CD14-positive monocyte (primary cell): ENCODE data around the gene CDC14B. TPM values are rescaled to one million over a fixed set of nuclear protein-coding genes. Genes with fewer than 3 reads are reported as not detected.

Experiments
- DNase-seq, 3 donors: peaks; one replicate each; pipeline ENCODE4 v3.0.0-alpha.2; 2011 to 2022
- H2AFZ ChIP-seq: 2 replicates; pipeline ENCODE4 v1.6.0; 2012; ENCODE audit warnings: mild to moderate bottlenecking, low read depth, low read length, inconsistent platforms; ENCODE audit not compliant: insufficient read depth, poor library complexity, severe bottlenecking
- H3K27ac ChIP-seq, 2 donors: 1 replicate in 1 of 2; 2 replicates in 1 of 2; pipeline ENCODE4 v1.5.1; 2012 to 2013; ENCODE audit warnings: low read length in 2 of 2, control low read depth in 1 of 2, inconsistent platforms in 1 of 2, low read depth in 1 of 2, mild to moderate bottlenecking in 1 of 2
- H3K27me3 ChIP-seq, 2 donors: one replicate each; pipeline versions ENCODE4 v1.6.0 to v1.6.1; 2011 to 2013; ENCODE audit warnings: low read length in 2 of 2; ENCODE audit not compliant: control insufficient read depth in 2 of 2, insufficient read depth in 2 of 2
- H3K36me3 ChIP-seq, 2 donors: replicated peaks in 1 of 2; 1 replicate in 1 of 2; 2 replicates in 1 of 2; pipeline versions ENCODE4 v1.5.1 to v1.6.1; 2012 to 2013; ENCODE audit warnings: low read length in 2 of 2, control low read depth in 1 of 2, inconsistent platforms in 1 of 2, mild to moderate bottlenecking in 1 of 2; ENCODE audit not compliant: insufficient read depth in 2 of 2, control insufficient read depth in 1 of 2
- H3K4me1 ChIP-seq, 2 donors: 1 replicate in 1 of 2; 2 replicates in 1 of 2; pipeline versions ENCODE4 v1.5.1 to v1.6.1; 2012 to 2013; ENCODE audit warnings: low read length in 2 of 2, control low read depth in 1 of 2, inconsistent platforms in 1 of 2, mild to moderate bottlenecking in 1 of 2, moderate library complexity in 1 of 2; ENCODE audit not compliant: insufficient read depth in 2 of 2, control insufficient read depth in 1 of 2
- H3K4me2 ChIP-seq: replicated peaks from 2 replicates; pipeline ENCODE3; 2012; ENCODE audit warnings: low read length, moderate library complexity, mild to moderate bottlenecking; ENCODE audit not compliant: poor library complexity, severe bottlenecking; ENCODE audit errors: extremely low read depth
- H3K4me3 ChIP-seq, 3 experiments: fragments of 200-600 bp in 1 of 3; sonication (generic) in 1 of 3; replicated peaks in 1 of 3; 1 replicate in 2 of 3; 2 replicates in 1 of 3; pipeline ENCODE4 v1.5.1; 2011 to 2013; ENCODE audit warnings: low read length in 3 of 3, mild to moderate bottlenecking in 3 of 3, control low read depth in 2 of 3, low read depth in 2 of 3, inconsistent platforms in 1 of 3, moderate library complexity in 1 of 3
- H3K79me2 ChIP-seq: 2 replicates; pipeline ENCODE4 v1.6.0; 2012; ENCODE audit warnings: mild to moderate bottlenecking, control low read depth, inconsistent platforms, low read length, moderate library complexity; ENCODE audit not compliant: insufficient read depth
- H3K9ac ChIP-seq: 2 replicates; pipeline ENCODE4 v1.6.0; 2017; ENCODE audit warnings: low read length, mild to moderate bottlenecking; ENCODE audit not compliant: insufficient read depth, poor library complexity, severe bottlenecking
- H3K9me3 ChIP-seq, 2 donors: replicated peaks in 1 of 2; 1 replicate in 1 of 2; 2 replicates in 1 of 2; pipeline versions ENCODE4 v1.5.1 to v1.6.1; 2012 to 2013; ENCODE audit warnings: low read length in 2 of 2, control low read depth in 1 of 2; ENCODE audit not compliant: control insufficient read depth in 1 of 2, insufficient read depth in 1 of 2
- H4K20me1 ChIP-seq: 2 replicates; pipeline ENCODE4 v1.6.0; 2012; ENCODE audit warnings: mild to moderate bottlenecking, low read length, control low read depth, moderate library complexity; ENCODE audit not compliant: insufficient read depth
- H3K27ac Mint-ChIP-seq, 7 donors: one replicate each; pipeline ENCODE4 v1.8.0; 2020; ENCODE audit warnings: mild to moderate bottlenecking in 7 of 7, mixed read lengths in 7 of 7, moderate library complexity in 6 of 7, inconsistent platforms in 2 of 7
- H3K27me3 Mint-ChIP-seq, 3 donors: one replicate each; pipeline ENCODE4 v1.8.0; 2021 to 2022; ENCODE audit warnings: low read depth in 3 of 3, mild to moderate bottlenecking in 3 of 3, mixed read lengths in 3 of 3, moderate library complexity in 3 of 3, inconsistent platforms in 1 of 3
- H3K36me3 Mint-ChIP-seq, 2 donors: one replicate each; pipeline ENCODE4 v1.8.0; 2020; ENCODE audit warnings: mixed read lengths in 2 of 2, inconsistent platforms in 1 of 2, mild to moderate bottlenecking in 1 of 2
- H3K4me1 Mint-ChIP-seq: one replicate; pipeline ENCODE4 v1.8.0; 2020; ENCODE audit warnings: mild to moderate bottlenecking, mixed read lengths
- H3K4me3 Mint-ChIP-seq, 2 donors: one replicate each; pipeline ENCODE4 v1.8.0; 2020; ENCODE audit warnings: mild to moderate bottlenecking in 2 of 2, mixed read lengths in 2 of 2, moderate library complexity in 1 of 2
- H3K9me3 Mint-ChIP-seq, 7 donors: one replicate each; pipeline ENCODE4 v1.8.0; 2020 to 2022; ENCODE audit warnings: mixed read lengths in 7 of 7, mild to moderate bottlenecking in 6 of 7, moderate library complexity in 6 of 7, inconsistent platforms in 2 of 7
- WGBS: methylation state at CpG from one replicate; pipeline ENCODE4 v1.1.5; 2013; ENCODE audit warnings: missing lambda C conversion rate; ENCODE audit not compliant: insufficient coverage; 5-methylcytosine and 5-hydroxymethylcytosine counted together
- intact Hi-C, 2 donors: fragments of 100-400 bp; cut with micrococcal nuclease; formaldehyde crosslinking; loops; one replicate each; pipeline versions ENCODE4 v1.15.0 to v1.15.1; 2023
- polyA plus RNA-seq, 3 donors: library from polyadenylated mRNA; depleted of rRNA in 1 of 3; unstranded in 2 of 3; stranded (reverse) in 1 of 3; fragments of 300-500 nt in 2 of 3; fragments of >200 nt in 1 of 3; fragmentation: Illumina TruSeq in 2 of 3; gene quantifications; 1 replicate in 2 of 3; 2 replicates in 1 of 3; pipeline ENCODE4 v1.2.3, GENCODE V29; 2012 to 2021
- TF ChIP-seq, protein P1 (sequence below): fragments of 200-600 bp; IDR thresholded peaks from one replicate; pipeline ENCODE4 v1.8.0; 2022; ENCODE audit warnings: antibody characterized with exemption, mild to moderate bottlenecking

CDC14B gene
- polyA plus RNA-seq, 3 donors: 0.03 to 0.47 (median 0.44) TPM

DNA sequence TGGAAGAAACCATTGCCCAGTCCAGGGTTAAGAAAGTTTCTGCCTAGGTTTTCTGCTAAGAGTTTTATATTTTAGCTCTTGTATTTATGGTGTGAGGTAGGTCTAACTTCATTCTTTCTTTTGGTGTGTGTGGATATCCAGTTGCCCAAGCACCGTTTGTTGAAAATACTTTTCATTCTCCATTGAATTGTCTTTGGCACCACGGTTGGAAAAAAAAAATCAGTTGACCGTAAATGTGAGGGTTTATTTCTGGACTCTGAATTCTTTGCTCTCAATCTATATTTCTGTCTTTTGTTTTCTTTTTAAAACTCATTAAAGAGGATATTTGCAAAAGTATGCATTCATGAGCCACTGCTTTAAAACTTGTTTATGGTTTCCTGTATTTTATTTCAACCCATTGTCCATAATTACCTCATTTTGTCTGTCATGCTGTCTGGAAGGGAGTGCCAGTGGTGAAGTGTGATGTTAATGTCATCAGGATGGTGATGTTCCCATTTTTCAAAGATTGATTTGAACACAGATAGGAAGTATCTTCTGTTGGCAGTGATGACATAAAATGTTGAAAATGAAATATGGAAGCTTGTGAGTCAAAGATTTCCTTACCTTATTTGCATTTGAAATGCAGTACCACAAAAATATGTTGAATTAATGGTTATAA, 135.8 kb downstream of the CDC14B start:
- Histone ChIP-seq H3K4me2 (no peak overlapping the region), H3K4me1 (no peaks in the 10 kb centered on the region), H3K27ac (no peak overlapping the region), H3K9ac (no peak overlapping the region), H3K27me3 (no peaks in the 10 kb centered on the region), H2AFZ (no peak overlapping the region), H3K79me2 (no peaks in the 10 kb centered on the region), H3K9me3 (no peaks in the 10 kb centered on the region), H4K20me1 (no peaks in the 10 kb centered on the region), H3K4me3 (no peak overlapping the region), H3K36me3 (no peaks in the 10 kb centered on the region)
- DNase-seq: no peak
- intact Hi-C loops: no loop called here
- Mint-ChIP-seq H3K36me3 (no peaks in the 10 kb centered on the region), H3K27ac (no peak overlapping the region), H3K27me3 (peaks cover 0 to 4% (median 2%) of the 10 kb centered on the region in 3 donors), H3K4me3 (no peak overlapping the region), H3K9me3 (no peaks in the 10 kb centered on the region), H3K4me1 (peaks cover 8% of the 10 kb centered on the region)
- TF ChIP-seq, protein P1, sequence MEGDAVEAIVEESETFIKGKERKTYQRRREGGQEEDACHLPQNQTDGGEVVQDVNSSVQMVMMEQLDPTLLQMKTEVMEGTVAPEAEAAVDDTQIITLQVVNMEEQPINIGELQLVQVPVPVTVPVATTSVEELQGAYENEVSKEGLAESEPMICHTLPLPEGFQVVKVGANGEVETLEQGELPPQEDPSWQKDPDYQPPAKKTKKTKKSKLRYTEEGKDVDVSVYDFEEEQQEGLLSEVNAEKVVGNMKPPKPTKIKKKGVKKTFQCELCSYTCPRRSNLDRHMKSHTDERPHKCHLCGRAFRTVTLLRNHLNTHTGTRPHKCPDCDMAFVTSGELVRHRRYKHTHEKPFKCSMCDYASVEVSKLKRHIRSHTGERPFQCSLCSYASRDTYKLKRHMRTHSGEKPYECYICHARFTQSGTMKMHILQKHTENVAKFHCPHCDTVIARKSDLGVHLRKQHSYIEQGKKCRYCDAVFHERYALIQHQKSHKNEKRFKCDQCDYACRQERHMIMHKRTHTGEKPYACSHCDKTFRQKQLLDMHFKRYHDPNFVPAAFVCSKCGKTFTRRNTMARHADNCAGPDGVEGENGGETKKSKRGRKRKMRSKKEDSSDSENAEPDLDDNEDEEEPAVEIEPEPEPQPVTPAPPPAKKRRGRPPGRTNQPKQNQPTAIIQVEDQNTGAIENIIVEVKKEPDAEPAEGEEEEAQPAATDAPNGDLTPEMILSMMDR: no peak
- WGBS: no CpG with 5 or more reads among the region's 3 CpGs

DNA sequence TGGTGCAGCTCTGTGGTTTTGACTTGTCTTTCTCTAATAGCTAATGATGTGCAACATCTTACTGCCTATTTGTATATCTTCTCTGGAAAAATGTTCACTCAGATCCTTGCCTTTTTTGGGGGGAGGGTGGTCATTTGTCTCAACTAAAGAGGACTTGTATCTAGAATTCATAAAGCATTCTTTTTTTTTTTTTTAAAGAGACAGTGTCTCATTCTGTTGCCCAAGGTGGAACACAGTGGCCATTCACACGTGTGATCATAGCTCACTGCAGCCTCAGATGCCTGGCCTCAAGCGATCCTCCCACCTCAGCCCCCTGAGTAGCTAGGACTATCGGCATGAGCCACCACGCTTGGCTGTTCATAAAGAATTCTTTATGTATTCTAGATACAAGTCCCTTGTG, 136.4 kb downstream of the CDC14B start:
- WGBS: no CpG with 5 or more reads among the region's 4 CpGs
- Mint-ChIP-seq H3K9me3 (no peaks in the 10 kb centered on the region), H3K4me1 (peaks cover 8% of the 10 kb centered on the region), H3K27ac (no peak overlapping the region), H3K27me3 (peaks cover 0 to 4% (median 2%) of the 10 kb centered on the region in 3 donors), H3K36me3 (no peaks in the 10 kb centered on the region), H3K4me3 (no peak overlapping the region)
- no peak overlapping the region for H3K4me2 ChIP-seq
- no peaks in the 10 kb centered on the region for H4K20me1 ChIP-seq
- no peak for DNase-seq
- no peaks in the 10 kb centered on the region for H3K36me3 ChIP-seq
- intact Hi-C loops: no loop called here
- no peaks in the 10 kb centered on the region for H3K79me2 ChIP-seq
- H3K4me3 ChIP-seq: no peak overlapping the region
- no peaks in the 10 kb centered on the region for H3K27me3 ChIP-seq
- H2AFZ ChIP-seq: no peak overlapping the region
- H3K27ac ChIP-seq: no peak overlapping the region
- TF ChIP-seq, protein P1: no peak
- no peaks in the 10 kb centered on the region for H3K9me3 ChIP-seq
- H3K9ac ChIP-seq: no peak overlapping the region
- no peaks in the 10 kb centered on the region for H3K4me1 ChIP-seq
